Kidney glomerular epithelial cell (primary cell): ENCODE results near the gene FHOD3.

Experiments used
- DNase-seq: peaks from one replicate; lab custom pipeline; 2025; lab: John Stamatoyannopoulos, UW

Gene FHOD3

DNA sequence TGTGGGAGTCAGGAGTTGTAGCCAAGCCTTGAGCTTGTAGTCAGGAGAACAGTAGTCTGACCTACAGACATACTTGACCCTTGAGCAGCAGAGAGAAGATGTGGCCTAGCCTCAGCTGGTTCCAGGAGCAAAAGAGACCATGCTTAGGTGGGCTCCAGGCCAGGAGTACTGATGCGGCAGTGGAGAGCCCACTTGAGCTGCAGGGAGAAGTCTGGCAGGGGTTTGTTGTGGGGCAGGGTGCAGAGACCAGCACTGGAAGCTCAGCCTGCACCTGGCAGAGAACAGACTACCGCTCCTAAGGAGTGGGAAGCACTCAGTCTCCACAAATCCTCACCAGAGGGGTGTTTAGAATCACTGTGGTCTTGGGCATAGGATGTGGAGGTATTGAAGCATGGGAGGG is 333.4 kb downstream of the FHOD3 start:
- DNase-seq: no peak

GRCh38 chr18:36633961-36634412 is 336.5 kb downstream of the FHOD3 start:
- no peak for DNase-seq

DNA sequence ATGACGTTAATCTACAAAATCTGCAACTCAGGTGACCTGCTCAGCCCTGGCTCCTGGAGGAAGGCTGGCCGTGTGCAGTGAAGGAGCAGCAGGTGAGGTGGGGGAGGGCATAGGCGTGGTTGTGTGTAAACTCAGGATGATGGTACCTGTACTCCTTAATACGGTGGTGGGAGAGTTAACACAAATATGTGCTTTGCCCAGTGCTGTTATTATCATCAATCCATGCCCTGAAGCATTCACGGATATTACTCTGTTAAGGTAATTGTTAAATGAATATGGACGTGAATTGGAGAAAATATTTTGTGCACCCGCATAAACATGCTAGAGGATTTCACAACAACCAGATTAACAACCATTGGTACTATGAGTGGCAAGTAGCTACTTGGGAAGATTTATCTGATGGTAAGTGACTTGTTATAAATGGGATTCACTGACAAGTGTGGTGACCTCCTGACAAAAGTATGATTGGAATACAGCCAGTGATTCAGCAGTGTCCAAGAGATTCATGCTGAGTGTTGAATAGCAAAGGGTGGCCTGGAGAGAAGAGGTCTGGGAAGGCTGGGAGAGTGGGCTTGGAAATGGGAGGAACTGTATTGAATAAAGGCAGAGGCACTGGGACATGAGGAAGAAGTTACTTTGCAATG is 337.2 kb downstream of the FHOD3 start:
- DNase-seq: peak; percentile 31

DNA sequence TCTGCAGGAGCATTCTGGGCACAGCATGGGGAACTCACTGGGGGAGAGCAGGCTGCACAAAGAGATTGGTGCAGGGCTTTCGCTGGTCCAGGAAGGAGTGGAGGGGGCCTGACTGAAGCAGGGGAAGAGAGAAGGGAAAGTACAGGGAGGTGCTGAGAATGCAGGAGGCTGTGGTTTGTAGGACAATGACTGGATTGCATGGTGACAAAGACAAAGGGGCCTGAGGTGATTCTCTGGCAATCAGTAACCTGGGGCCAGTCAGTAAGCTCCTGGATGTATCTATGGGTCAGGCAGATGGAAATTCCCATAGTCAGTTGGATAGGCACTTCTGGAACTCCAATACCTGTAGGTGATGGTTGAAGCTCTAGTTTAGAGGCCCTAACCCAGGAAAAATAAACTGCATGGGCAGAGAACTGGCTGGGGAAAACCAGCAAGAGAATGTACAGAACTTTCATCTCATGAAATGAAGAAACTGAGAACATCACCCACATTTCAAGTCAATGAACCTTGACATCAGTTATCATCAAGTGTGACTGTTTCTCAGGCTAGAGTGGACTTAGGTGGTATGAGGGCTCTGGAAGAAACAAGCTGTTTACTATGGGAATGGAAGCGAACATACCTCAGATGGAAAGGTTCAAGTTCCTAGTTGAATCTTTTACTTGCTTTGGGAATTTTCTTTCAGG is 338.0 kb downstream of the FHOD3 start:
- DNase-seq: peak; percentile 54

GRCh38 chr18:36636237-36636817 is 338.8 kb downstream of the FHOD3 start:
- DNase-seq: no peak

- DNase-seq: no peak
Measured at GRCh38 chr18:36638224-36638623, 340.7 kb downstream of the FHOD3 start.

DNA sequence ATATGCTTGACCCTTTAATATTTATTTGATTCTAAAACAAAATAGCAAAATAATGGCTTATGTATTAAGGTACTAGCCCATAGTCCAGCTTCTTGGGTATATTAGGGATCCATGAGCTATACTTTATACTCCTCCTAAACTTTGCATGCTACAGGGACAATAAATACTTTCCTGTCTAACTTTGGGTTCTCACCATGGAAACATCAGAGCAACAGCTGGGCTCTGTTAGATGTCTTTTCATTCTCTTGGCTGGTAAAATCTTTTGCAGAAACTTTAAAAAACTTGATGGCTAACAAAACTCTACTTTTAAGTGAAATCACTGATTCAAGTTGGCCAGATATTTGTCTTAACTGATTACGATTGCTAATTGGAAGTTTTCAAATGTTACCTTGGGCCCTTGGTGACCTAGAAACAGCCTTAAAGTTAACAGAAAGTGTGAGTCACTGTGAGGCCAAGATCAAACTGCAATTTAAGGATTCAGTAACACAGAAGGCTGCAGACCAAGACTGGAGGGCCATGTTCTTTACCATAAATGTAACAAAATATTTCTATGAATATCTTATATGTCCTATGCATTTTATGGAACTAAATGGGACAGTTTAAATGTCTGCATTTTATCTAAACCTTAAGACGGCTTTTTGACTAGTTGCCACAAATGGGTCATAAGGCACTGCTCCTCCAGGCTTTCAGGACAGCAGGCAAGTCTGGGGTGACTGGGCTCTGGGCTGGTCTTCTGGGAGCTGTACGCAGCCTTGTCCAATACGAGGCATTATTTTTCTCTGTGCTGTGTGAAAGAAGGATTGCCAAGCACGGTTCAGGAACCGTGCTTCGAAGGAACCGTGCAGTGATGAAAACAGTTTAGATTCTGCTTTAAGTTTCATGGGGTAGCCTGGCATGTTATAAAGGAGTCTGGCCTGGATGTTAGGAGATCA is 342.8 kb downstream of the FHOD3 start:
- no peak for DNase-seq

DNA sequence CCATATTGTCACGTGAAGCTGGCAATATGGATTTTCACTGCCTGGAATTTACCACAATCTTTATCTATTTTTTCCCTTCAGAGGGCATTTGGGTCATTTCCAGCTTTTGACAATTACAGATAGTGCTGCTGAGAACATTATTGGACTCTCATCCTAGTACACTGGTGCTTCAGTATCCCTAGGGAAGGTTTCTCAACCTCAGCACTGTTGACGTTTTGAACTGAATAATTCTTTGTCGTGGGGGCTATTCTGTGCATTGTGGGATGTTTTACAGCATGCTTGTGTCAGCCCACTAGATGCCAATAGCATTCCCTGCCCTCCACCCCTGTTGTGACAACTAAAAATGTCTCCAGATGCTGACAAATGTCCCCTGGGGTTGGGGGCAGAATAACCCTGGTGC is 345.5 kb downstream of the FHOD3 start:
- DNase-seq: no peak

GRCh38 chr18:36648803-36649202 is 351.3 kb downstream of the FHOD3 start:
- no peak for DNase-seq

DNA sequence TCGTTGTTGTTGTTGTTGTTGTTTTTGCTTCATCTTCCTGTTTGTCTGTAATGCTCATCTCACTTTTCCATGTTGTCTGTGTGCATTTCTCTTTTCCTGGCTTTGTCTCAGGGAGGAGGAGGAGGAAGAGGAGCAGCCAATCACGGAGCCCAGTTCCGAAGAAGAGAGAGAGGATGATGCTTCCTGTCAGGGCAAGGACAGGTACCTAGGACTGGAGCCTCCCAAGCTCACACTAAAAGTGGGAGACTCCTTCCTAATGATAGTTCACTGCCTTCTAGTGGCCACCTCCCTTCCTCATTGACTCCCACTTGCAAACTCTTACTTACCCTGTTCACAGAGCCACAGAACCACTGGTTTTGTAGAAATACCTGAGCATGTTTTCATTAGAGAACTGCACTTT is 351.7 kb downstream of the FHOD3 start:
- DNase-seq: no peak

DNA sequence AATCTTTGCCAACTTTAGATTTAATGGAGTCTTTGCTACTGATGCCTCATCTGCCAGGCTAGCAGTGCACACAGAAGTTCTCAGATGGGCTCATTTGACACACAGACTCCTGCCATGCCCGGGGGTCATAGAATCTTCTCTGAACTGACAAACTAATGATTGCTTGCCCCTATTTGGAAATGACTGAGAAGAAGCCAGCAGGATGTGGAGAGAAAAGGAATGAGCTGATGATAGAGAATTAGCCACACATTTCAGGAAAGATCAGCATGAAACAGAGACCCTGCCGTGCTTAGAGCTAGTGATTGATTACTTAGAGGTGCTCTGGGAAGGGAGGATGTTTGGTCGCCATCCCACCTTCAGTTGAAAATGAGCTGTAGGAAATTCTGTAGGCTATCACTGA is 352.8 kb downstream of the FHOD3 start:
- no peak for DNase-seq

DNA sequence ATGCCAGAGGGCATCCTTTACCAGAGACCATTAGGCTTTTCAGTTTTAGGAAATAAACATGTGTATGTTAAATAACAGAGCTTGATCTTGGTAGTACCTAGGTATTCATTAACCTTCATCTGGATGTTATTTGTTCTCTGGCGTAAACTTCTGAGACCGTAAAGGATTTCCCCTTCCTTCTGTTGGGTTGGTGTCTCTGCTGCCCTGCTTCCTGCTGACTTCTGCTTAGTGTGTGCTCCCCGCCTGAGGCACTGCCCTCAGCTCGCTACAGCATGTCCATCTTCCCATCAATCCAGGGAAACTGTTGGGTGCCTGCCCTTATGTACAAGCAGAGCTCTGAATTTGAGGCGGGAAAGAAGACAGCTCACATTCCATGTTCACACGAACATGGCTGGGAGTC is 353.4 kb downstream of the FHOD3 start:
- no peak for DNase-seq

DNA sequence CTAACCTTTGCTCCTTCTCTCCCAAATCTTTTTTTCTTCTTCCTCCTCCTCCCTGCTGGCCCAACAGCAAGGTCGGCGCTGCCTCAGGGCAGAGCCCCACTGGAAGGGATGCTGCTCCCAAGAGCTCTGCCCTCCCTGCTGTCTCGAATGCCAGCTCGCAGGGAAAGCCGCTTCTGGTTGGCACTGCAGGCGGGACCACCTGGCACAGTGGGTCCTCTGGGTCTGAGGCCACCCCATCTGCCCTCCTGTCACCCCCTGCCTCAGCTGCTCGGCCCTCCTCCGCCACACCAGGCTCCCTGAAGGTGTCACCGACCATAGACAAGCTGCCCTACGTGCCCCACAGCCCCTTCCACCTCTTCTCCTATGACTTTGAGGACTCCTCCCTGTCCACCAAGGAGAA is 355.0 kb downstream of the FHOD3 start:
- DNase-seq: no peak

GRCh38 chr18:36653141-36653869 is 355.8 kb downstream of the FHOD3 start:
- DNase-seq: no peak

- no peak for DNase-seq
Measured at GRCh38 chr18:36653870-36654269, 356.4 kb downstream of the FHOD3 start.

DNA sequence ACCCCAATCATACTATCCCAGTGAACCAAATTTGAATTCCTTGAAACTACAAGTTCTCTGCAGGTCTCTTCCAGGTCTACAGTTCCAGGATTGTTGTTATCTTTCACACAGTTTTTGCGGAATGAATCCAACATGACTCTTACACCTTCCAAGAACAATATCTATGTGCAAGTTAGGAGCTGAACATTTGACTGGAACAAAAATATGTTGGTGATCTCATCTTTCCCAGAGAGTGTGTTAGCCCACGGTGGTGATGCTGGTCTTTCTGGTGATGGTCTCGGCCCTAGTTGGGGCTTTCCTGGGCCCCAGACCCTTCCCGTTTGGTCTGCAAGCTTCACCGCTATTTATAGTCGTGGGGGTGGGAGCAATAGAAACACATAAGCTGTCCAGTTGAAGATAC is 357.6 kb downstream of the FHOD3 start:
- DNase-seq: no peak

GRCh38 chr18:36655930-36656329 is 358.4 kb downstream of the FHOD3 start:
- no peak for DNase-seq

- DNase-seq: no peak
Measured at GRCh38 chr18:36658611-36659010, 361.1 kb downstream of the FHOD3 start.

DNA sequence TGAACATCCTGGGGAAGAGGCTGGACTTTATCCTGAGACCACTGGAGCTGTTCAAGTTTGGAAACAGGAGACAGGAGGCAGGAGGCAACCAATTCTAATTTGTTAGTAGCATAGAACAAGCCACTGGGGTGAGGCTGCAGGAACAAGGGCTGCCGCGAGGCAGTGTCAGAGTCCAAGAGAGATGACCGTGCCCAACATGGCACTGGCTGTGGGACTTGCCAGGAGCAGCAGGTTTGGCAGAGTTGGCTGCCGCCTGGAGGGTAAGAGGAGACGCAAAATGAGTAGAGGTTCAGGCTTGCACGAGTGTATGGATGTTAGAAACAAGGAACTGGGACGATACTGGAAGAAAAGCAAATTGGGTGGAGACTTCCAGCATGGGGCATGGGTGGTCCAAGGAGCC is 362.8 kb downstream of the FHOD3 start:
- DNase-seq: no peak

DNA sequence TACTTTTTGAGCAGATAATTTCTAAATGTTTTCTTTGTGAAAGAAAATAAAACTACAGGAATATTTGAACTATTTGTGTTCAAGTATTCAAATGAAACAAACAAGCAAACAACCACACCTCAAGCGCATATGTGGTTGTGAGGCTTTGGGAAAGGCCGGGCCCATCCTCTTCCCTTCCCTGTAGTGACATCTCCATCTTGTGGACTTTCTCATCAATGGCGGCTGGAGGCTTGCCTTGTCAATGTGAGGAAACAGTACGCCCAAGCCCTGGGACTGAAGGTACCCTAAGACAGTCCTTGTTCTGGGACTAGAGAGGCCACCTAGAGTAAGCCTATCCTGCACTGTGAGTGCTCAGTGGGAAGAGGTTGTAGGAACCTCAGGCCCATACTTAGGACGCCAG is 364.5 kb downstream of the FHOD3 start:
- no peak for DNase-seq

DNA sequence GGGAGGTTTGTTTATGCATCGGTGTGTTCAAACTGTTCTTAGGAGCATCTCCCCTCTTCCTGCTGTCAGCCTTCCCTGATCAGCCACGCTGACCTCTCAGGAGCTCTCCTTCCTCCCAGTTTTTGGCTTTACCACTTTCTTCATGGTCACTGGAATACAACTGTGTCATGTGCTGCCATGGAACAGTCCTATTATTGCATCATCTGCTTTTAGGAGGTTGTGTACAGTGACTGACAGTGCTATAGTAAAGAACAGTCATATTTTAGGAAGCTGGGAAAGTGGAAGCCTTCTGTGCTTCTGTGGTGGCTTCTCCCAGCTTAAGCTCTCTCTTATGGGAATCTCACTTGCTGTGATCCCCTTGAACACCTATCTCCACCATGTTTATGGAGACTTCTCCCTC is 365.8 kb downstream of the FHOD3 start:
- no peak for DNase-seq

GRCh38 chr18:36665952-36666351 is 368.4 kb downstream of the FHOD3 start:
- no peak for DNase-seq
